Kidney epithelial cell (primary cell): ENCODE results near the gene LAMC3. TPM values are rescaled to one million over a fixed set of nuclear protein-coding genes. Genes with fewer than 3 reads are reported as not detected.

ENCODE experiments used
- DNase-seq: peaks from one replicate; pipeline ENCODE4 v3.0.0-alpha.2; 2010; ENCODE audit warnings: low read depth
- H3K27me3 ChIP-seq: 2 replicates; pipeline ENCODE4 v1.6.0; 2011; ENCODE audit warnings: low read length; ENCODE audit not compliant: control insufficient read depth, insufficient read depth
- H3K36me3 ChIP-seq: 2 replicates; pipeline ENCODE4 v1.5.1; 2011; ENCODE audit warnings: low read length; ENCODE audit not compliant: control insufficient read depth, insufficient read depth
- H3K4me3 ChIP-seq: 2 replicates; pipeline ENCODE4 v1.5.1; 2011; ENCODE audit warnings: low read depth, mild to moderate bottlenecking, control low read depth, low read length
- total RNA-seq: library from RNA; depleted of rRNA; stranded (reverse); fragments of >200 nt; gene quantifications from 2 replicates; pipeline ENCODE4 v1.2.3, GENCODE V29; 2015
- TF ChIP-seq, protein P1 (sequence below): IDR thresholded peaks from 2 replicates; pipeline ENCODE4 v1.5.1; 2011; ENCODE audit warnings: mild to moderate bottlenecking, moderate library complexity, low read length, control low read depth, inconsistent platforms; ENCODE audit not compliant: insufficient read depth, poor library complexity, severe bottlenecking

LAMC3 gene
- total RNA-seq, 1 donor from 2014 or later, result 7.5 TPM

DNA sequence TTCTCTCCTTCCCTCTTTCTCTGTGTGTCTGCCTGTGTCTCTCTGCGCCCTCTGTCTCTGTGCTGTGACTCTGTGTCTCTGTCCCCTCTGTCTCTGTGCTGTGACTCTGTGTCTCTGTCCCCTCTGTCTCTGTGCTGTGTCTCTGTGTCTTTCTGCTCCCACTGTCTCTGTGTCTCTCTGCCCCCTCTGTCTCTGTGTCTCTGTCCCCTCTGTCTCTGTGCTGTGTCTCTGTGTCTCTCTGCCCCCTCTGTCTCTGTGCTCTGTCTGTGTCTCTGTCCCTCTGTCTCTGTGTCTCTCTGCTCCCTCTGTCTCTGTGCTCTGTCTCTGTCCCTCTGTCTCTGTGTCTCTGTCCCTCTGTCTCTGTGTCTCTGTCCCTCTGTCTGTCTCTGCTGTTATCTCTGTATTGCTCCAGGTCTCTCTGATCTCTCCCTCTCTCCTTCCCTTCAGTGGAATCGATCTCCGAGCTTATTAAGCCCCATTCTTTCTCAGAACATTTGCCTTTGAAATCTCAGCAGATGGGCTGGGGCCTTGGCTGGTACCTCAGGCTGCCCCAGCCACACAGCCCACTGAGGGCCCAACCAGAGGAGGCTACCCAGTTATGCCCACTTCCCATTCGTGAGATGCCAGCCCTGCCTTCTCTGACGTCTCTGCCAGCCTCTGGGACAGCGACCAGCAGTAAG lies 36.6 kb upstream of the LAMC3 start:
- DNase-seq, result no peak
- Histone ChIP-seq H3K36me3 (no peaks in the 10 kb centered on the region), H3K27me3 (peaks cover 22% of the 10 kb centered on the region), H3K4me3 (no peak overlapping the region)
- TF ChIP-seq, protein P1, sequence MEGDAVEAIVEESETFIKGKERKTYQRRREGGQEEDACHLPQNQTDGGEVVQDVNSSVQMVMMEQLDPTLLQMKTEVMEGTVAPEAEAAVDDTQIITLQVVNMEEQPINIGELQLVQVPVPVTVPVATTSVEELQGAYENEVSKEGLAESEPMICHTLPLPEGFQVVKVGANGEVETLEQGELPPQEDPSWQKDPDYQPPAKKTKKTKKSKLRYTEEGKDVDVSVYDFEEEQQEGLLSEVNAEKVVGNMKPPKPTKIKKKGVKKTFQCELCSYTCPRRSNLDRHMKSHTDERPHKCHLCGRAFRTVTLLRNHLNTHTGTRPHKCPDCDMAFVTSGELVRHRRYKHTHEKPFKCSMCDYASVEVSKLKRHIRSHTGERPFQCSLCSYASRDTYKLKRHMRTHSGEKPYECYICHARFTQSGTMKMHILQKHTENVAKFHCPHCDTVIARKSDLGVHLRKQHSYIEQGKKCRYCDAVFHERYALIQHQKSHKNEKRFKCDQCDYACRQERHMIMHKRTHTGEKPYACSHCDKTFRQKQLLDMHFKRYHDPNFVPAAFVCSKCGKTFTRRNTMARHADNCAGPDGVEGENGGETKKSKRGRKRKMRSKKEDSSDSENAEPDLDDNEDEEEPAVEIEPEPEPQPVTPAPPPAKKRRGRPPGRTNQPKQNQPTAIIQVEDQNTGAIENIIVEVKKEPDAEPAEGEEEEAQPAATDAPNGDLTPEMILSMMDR, result no peak

DNA sequence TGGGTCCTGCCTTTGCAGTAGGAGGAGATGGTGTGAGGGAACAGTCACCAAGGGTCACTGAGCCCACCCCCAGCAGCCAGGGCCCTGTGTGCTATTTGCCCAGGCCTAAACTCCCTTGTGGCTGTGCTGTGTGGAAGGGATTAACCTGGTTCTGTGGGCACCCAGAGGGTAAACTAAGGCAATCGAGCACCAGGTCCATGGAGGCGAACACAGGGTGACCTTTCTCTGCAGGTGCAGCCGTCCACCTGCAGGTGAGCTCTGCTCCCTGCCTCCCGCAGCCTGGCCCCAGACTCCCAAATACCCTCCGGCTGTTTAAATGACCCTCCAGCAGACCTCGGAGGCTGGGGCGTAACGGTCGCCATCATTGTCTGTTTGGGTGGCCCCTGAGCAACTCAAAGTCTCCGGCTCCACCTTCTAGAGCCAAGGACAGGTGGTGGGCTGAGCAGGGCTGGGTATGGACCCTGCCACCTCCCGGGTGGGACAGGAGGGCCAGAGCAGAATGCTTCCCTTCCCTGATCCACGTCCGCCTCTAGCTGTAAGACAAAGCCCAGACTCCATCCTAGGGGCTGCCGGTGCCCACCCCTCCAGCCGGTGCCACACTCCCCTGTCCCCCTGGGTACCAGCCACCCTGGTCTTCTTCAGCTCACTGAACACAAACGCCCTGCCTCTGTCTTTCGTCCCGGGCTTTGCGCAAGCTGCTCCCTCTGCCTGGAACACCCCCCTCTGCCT lies 35.9 kb upstream of the LAMC3 start:
- DNase-seq, result no peak
- H3K36me3 ChIP-seq, result no peaks in the 10 kb centered on the region
- TF ChIP-seq, protein P1, result no peak
- no peak overlapping the region for H3K4me3 ChIP-seq
- H3K27me3 ChIP-seq, result peaks cover 22% of the 10 kb centered on the region

DNA sequence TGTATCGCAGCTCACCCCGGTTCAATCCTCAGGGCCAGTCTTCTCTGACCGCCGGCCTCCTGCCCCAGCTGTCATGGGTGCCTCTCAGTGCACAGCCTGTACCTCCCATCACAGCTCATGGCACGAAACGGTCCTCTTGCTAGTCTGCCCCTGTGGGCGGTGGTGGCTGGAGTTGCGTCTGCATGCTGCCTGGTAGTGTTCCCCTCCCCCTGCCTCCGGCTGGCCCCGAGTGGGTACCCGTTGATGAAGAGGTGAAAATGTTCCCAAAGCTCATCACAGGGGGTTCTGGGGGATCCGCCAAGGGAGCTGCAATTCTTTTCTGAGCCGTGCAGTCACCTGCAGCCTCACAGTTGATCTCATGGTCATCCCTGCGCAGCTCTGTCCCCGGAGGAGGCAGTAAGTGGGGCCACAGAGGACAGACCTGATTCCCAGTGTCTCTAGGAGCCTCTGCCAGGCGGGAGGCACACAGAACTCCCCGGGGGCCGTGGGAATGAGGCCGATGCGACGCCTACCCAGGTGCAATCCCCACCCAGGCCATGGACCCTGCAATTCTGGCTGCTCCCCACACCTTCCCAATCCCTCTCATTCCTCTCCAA lies 35.2 kb upstream of the LAMC3 start:
- DNase-seq, result no peak
- Histone ChIP-seq H3K27me3 (peaks cover 22% of the 10 kb centered on the region), H3K4me3 (no peak overlapping the region), H3K36me3 (no peaks in the 10 kb centered on the region)
- TF ChIP-seq, protein P1, result no peak

DNA sequence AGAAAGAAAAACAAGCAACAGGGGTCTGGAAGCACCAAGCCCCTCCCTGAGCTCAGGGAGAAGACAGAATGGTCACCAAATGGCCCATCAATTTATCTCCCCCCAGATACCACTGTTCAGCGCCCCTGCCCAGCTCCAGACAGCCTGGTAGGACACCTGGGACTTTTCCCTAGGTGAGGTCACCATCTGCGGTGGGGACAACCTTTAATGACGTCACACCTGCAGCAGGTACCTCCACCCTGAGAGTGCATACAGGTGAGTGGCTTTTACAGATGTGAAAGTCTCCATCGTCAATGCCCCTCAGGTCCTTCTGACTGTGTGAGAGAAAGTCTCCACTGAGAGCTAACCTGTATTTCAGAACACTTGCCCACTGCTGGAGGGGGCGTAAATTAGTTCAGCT lies 34.3 kb upstream of the LAMC3 start:
- peaks cover 23% of the 10 kb centered on the region for H3K27me3 ChIP-seq

DNA sequence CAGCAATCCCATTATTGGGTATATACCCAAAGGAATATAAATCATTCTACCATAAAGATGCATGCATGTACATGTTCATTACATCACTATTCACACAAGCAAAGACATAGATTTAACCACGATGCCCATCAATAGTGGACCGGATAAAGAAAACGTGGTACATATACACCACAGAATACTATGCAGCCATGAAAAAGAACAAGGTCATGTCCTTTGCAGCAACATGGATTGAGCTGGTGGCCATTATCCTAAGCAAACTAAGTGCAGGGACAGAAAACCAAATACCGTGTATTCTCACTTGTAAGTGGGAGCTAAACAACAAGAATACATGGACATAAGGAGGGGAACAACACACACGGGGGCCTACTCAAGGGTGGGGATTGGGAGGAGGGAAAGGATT lies 33.8 kb upstream of the LAMC3 start:
- H3K27me3 ChIP-seq, result peaks cover 27% of the 10 kb centered on the region
- no peaks in the 10 kb centered on the region for H3K36me3 ChIP-seq
- H3K4me3 ChIP-seq, result no peak overlapping the region
- DNase-seq, result no peak
- TF ChIP-seq, protein P1, result no peak

More for the DNA sequence above, 34.3 kb upstream of the LAMC3 start:
- no peak for DNase-seq
- Histone ChIP-seq H3K36me3 (no peaks in the 10 kb centered on the region), H3K4me3 (no peak overlapping the region)
- TF ChIP-seq, protein P1, result no peak
